Germinal center (tissue), 1 donor: Measurements from ENCODE around the gene IL4.
A peak's percentile ranks its signal among the peaks of the same experiment; 100 is the strongest.

Experiments used
- DNase-seq: peaks from one replicate; pipeline ENCODE4 v3.0.0; 2012; ENCODE audit warnings: mixed read lengths, low spot score

IL4 gene

DNA sequence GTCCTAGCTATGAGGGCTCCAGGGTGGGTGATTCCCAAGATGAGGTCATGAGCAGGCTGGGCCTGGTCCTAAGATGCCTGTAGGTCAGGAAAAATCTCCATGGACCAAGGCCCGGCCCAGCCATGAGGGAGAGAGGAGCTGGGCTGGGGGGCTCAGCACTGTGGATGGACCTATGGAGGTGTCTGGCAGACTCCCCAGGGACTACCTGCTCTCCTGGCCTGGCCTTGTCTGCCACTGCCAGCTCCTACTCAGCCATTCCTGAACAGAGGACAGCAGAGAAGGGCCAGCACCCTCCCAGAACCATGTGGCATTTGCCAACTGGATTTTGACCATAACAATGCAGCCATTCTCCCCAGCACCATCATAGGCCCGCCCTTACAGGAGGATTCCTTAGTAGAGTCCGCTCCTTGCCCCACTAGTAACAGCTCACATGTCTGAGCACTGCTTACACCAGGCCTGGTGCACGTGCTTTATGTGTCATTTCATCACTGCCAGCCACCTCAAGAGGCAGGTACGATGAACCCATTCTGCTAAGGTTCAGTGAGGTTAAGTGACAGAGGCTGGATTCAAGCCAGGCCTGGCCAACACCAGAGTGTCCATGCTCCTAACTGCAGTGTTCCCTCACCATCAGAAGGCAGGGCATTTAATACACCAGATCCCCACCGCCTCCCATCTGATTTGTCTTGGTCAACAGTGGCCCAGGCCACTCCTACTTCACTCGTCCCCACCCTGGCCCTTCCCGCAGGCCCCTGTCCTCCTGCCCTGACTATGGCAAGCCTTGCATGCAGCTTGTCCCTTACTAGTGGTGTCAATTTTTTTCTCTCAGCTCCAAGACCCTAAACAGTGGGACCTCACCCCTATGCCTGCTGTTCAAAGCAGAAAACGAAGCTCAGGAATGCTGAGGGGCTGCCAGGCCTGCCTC lies 15.1 kb upstream of the IL4 start:
- no peak for DNase-seq

DNA sequence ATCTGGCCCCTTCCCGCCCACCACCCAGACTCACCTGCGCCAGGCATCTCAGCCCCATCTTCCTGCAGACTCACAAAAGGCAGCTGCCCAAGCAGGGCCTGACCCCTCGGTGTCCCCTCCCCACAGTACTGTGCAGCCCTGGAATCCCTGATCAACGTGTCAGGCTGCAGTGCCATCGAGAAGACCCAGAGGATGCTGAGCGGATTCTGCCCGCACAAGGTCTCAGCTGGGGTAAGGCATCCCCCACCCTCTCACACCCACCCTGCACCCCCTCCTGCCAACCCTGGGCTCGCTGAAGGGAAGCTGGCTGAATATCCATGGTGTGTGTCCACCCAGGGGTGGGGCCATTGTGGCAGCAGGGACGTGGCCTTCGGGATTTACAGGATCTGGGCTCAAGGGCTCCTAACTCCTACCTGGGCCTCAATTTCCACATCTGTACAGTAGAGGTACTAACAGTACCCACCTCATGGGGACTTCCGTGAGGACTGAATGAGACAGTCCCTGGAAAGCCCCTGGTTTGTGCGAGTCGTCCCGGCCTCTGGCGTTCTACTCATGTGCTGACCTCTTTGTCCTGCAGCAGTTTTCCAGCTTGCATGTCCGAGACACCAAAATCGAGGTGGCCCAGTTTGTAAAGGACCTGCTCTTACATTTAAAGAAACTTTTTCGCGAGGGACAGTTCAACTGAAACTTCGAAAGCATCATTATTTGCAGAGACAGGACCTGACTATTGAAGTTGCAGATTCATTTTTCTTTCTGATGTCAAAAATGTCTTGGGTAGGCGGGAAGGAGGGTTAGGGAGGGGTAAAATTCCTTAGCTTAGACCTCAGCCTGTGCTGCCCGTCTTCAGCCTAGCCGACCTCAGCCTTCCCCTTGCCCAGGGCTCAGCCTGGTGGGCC lies 13.9 kb upstream of the IL4 start:
- DNase-seq, result no peak

DNA sequence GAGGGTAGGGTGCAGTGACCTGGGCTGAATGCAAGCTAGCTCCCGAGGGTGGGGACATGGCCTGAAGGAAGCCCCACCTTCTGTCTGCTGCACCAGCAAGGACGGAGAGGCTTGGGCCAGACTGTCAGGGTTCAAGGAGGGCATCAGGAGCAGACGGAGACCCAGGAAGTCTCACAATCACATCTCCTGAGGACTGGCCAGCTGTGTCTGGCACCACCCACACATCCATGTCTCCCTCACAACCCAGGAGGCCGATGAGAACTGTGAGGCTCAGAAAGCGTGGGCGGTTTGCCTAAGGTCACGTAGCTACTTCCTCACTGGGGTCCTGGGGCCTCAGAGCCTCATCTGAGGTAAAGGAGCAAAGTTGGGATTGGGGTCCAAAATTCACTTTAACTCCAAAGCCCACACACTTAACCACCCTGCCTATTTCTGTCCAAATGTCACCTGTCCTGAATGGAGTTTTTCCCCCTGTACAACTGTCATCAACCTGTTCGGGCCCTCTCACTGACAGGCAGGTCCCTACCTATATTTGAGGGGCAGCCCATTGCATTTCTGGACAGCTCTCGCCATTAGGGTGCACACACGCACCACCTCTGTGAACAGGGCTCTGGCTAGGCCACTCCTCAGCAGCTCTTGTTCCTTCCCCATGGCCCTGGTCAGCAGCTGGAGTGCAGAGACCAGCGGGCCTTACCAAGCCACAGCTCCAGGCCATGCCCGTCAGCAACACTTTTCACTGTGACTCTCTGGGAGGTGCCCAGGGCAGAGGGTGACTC lies 12.4 kb upstream of the IL4 start:
- no peak for DNase-seq

DNA sequence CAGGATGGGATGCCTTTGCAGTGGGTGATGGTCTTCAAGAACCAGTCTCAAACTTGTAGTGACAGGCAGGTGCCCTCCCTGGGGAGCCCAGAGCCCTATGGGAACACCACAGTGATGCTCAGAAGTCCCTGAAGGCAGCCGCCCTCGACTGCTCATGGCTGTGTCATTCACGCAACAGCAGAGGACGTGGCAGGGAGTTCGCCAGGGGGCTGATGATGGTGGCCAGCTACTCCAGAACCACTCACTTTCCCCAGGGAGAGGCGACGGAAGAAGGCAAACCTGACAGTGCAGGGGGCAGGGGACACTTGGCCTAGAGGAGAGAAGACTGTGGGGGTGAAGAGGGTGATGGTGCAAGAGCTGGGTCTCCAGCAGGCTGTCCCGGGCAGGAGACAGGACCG lies 11.8 kb upstream of the IL4 start:
- DNase-seq, result no peak

DNA sequence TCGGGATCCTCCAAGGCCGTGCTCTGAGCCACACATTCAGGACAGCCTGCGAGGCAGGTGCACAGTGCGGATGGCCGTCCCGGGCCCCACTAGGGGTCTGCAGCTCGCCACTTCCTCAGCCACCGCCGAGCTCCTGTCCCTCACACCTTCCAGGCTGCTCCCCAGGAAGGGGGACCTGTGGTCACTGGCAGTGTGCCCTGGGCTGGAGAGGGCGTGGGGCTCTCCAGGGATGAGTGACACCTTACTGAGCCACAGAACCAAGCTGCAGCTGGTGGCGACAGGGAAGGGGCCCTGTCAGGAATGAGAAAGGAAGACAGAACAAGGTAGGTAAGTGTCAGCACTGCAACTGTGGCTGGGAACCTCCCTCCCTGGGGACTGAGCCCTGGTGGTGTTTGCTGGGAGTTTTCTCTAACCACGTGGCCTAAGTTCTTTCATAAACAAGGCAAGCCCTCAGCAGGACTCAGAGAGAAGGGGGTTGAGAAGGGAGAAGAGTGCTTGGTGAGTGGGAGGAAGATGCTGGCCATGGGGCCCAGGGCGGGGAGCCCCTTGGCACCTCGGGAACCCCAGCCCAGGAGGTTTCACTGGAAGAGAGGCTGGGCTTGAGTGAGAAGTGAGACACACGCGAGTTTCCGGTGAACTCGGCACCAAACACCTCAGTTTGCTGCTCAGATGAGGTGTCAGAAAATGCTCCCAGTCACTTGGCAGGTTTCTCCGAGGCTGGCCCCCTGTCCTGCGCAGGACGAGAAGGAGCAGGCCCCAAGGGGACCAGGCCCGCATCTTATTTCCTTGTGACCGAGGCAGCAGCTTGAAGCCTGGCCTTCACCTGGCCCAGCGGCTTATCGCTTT lies 10.6 kb upstream of the IL4 start:
- peak; percentile 49 for DNase-seq

DNA sequence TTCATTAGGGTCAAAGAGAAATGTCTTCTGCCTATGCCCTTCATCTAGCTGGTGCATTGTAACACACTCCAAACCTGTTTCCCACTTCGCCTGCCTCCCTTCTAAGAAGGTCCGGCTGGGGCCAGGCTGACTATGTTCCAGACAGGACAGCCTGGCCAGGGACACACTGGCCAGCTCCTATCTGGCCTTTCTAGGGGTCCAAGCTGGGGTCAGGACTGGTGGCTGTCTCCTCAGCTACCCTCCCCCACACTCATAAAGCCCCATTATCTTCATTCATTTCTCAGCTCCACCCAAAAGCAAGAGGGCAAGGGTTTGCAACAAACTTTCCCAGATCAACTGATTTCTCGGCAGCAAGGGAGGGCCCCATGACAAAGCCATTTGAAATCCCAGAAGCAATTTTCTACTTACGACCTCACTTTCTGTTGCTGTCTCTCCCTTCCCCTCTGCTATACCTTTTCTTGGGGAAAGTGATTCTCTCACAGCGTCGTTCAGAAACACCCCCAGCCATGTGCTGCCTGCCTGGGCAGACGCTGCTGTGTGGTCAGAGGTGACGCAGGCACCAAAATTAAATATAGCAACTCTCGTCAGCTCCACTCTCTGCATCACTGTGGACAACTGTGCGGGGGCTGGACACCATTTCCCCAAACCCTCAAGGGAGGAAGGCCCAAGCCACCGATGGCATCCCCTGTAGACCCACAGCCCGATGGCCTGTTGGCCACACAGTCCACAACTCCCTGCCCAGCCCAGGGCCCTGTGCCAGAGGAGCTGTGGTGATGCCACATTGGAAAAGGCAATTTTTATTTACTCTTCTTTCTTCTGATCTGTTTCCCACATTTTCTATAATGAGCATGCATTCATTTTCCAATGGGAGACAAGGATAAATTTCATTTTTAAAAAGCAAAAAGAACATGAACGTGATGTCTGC lies 9.8 kb upstream of the IL4 start:
- DNase-seq, result no peak

DNA sequence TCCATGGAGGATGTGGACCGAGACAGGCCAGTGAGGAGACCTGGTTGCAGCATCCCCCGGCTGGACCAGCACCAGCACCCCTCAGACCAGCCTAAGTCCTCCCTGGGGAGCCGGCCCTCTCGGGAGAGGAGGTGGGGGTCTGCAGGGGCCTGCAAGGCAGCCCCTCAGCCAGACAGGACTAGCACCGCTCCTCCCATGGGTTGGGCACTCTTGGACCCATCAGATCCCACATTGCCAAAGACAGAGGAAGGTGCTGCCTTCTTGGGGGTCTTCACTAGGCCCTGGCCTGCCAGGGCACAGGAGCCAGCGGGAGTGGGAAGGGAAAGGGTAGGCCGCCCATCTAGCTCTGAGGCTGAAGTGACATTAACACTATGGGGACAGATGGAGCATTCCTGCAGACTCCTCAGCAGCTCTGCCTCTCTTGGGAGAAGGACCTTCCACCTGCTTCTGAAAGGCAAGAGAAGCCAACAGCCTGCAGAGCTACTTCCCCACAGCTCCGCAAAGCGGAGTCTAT lies 9.0 kb upstream of the IL4 start:
- DNase-seq, result no peak

DNA sequence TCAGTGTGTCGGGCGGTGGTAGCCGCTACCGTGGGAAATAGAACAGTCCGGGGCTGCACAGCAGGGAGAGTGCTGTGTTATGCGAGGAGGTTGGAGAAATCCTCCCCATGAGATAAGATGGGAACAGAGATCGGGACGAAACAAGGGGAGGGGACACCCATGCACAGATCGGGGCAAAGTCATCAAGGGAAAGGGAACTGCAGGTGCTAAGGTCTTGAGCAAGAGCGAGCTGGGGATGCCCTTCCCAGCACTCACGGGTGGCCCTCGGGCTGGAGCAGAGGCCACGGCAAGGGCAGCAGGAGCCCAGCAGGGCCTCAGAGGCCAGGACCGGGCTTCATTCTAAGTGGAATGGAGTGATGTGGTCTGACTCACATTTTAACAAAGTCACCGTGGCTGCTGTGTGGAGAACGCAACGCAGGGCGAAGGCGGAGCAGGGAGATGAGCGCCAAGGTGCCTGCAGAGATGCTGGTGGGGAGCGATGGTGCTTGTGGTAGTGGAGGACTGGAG lies 8.2 kb upstream of the IL4 start:
- DNase-seq, result no peak

DNA sequence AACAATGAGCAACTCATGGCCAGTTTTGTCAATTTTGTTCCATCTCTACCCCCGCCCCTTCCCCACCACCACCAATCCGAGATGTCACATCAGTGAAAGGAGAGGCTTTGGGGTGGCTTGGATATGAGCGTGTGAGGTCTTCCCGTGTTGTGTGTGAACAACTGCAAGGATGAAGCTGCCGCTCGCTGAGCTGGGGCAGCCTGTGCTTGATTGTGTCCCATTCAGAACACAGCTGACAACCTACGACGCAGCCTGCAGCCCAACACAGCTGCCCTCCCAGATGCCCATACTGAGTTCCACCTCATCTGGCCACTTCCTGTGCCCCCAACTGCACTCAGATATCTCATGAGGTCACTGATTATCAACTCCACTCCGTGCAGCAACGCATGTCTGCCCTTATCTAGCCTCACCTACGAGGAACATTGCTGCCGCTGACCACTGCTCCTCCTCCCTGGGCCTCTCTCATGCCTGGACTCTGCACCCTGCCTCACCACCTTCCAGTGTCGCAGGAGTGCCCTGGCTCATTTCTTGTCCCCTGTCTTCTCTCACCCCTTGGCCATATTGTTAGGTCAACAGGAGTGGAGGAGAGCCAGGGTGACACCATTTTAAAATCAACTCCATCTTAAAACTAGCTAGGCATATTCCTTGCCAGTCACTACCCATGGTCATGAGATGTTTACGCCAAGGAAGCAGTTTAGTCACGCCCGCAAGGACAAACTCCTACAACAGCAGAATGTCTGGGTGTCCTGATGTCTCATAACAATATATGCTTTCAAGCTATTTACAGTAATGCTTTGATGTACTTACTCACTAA lies 7.3 kb upstream of the IL4 start:
- no peak for DNase-seq

DNA sequence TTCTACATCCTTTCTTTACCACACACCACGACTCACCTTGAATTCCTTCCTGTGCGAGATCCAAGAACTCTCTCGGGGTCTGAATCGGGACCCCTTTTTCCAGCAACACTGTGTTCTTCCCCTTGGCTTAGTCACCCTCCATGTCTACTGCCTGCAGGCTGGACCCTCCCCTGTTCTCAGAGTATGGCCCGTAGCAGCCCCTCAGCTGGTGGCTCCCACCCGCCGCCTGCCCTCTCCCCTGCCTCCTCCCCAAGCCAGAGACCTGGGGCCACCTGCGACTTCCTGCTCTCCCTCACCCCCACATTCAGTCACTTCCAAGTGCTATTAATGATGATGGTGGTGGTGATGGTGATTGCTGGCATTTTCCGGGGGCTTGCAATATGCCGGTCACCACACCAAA lies 6.5 kb upstream of the IL4 start:
- DNase-seq, result no peak

DNA sequence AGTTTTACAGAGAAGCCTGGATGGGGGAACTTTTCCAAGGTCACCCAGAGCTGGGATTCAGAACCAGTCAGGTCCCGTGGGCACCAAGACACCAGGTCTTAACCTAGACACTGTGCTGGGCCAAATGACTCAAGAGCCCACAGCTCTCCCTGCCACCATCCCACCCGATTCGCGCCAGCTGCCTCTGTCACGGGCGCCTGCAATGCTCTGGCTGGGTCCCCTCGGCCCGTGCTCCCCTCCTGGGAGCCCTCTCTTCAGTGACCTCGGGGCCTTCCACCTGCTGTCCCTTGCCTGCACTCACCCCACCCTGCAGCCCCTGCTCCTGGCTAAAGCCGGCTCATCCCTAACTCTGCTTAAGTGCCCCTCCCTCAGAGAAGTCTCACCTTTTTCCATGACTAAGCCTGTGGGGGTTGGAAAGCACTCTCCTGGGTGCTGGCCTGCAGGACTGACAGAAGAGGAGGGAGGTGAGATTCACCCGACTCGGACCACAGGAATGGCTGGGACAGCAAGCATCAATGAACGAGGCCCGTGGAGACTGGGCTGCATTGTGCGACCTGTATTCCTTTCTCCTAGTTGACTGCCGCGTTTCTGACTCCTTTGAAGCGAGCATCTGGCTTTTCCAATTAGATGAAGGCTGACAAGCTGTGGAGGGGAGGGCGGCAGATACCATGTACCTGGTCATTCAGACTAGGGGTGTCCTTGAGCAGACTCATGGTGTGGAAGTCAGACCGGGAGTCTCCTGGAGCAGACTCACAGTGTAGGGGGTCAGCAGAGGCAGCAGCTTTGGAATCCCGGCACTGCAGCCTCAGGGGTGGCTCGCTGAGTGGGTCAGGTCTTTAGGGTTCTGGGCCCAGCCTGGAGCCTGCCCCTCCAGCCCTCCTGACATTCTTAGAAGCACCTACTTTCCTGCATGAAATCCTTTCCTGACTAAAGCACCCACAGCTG lies 5.8 kb upstream of the IL4 start:
- DNase-seq, result no peak

DNA sequence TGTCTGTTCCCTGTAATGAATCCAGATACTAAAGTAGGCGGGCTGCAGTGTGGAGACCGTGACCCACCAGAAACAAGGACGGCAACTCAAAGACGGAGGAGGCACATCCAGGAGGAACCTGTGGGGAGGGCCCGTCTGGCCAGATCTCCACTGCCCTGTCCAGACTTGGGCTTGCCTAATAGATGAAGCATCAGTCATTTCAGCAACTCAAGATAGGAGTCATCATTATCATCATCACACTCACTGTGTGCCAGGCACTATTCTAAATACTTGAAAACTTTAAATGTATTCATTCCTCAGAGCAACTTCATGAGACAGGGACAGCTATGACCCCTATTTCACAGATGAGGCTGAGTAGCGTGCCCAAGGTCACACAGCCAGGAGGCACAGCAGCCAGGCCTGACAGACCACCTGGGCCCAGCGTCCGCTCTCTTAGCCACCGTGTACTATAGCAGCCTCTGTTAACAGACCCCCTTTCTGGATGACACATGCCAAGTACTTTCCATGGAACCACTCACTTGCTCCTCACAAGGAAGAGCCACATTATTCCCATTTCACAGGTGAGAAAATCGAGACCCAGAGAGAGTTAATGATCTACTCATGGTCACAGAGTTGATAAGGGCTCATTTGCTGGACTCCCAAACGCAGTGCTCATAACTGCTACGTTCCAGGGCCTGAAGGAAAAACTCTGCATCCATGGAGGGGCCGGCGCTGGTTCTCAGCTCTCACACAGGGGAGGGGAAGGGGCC lies 4.9 kb upstream of the IL4 start:
- no peak for DNase-seq

DNA sequence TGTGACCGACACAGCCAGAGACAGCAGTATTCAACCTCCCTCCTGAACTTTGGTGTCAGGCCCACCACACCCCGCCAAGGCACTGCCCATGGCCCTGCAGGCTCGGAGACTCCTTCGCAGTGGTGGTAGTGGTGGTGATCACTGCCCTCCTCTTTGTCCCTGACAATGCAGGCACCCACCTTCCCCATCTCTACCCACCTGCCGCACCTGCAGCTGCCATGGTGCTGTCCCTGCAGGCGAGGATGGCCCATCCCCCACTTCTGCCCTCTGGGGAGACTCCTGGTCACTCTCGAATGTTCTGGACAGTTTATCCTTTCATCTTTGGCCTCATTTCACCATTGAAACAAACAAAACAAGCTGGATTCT lies 4.4 kb upstream of the IL4 start:
- no peak for DNase-seq

DNA sequence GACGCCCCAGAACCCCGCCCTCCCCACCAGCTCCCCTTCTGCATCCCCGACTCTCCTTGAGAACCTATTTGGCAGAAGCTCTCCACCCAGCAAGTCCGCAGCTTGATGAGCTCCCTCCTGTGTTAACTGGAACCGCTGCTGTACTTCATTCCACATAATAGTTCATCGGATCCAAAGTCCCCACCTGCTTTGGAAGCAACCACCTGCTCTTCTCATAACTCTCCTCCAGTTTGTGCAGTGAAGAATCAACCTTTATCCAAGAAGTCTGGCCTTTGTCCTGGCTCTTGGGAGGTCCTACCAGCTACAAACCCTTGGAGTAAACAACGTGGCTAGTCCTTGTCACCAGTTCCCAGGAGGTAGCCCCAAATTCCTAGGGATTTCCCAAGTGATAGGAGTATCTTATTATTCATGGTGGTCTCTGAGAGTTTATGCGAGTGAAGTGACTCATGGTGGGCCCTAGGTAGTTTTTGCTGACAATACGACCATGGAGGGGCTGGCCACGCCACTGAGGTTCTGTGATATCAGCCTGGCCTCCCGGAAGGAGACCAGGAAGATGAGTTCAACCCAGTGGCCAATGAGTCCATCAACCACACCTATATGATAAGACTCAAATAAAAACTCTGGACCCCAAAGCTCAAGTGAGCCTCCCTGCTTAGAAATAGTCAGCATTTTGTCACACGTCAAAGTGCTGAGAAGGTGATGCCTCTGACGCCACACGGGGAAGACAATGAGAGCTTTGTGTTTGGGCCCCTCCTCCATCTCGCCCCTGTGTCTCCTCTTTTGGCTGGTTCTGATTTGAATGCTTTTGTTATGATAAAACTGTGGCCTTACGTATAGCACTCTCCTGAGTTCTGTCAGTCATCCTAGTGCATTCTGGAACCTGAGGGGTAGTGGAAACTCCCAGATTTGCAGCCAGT lies 3.6 kb upstream of the IL4 start:
- no peak for DNase-seq

DNA sequence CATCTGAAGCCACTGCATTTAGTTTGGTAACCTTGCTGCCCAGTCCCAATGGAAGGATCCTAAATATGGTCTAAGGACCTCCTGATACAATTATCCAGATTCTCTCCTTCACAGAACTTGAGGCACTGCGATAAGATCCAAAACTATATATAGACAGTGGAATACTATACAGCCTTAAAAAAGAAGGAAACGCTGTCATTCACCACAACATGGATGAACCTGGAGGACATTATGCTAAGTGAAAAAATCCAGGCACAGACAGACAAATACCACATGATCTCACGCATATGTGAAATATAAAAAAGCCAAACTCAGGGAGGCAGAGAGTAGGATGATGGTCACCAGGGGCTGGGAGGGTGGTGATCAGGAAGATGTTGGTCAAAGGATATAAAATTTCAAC lies 2.8 kb upstream of the IL4 start:
- DNase-seq, result no peak

DNA sequence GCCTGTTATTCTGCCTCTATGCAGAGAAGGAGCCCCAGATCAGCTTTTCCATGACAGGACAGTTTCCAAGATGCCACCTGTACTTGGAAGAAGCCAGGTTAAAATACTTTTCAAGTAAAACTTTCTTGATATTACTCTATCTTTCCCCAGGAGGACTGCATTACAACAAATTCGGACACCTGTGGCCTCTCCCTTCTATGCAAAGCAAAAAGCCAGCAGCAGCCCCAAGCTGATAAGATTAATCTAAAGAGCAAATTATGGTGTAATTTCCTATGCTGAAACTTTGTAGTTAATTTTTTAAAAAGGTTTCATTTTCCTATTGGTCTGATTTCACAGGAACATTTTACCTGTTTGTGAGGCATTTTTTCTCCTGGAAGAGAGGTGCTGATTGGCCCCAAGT lies 301 bp upstream of the IL4 start:
- DNase-seq, result no peak
